Measurements from ENCODE around the gene PCA3. TPM values are rescaled to one million over a fixed set of nuclear protein-coding genes. Genes with fewer than 3 reads are reported as not detected.

Gene PCA3
- polyA plus RNA-seq, 3 donors from 2014 or later, result not detected

DNA sequence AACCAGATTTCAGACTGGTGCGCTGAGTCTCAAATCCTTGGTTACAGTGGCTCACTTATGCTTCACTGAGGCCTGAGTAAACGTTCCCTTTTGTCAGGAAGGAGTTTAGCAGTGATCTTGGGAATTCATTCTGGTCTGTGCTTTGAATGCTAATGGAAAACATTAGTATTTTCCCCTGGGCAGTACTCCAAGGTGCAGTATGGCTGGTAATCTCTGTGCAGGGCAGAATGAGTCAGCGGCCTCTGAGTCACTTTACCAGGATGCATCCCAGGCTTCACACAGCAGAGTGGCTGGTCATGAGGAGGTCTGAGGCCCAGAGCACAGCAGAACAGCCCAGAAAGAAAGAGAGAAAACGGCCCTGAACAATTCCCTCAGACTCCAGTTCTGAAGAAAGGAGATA is 54.0 kb downstream of the PCA3 start:
- no peak for DNase-seq
- no peak overlapping the region for H3K27ac Mint-ChIP-seq
- peaks cover 0 to 3% (median 0%) of the 10 kb centered on the region in 3 donors for H3K27me3 Mint-ChIP-seq (ENCODE audit: low read depth in 3 of 3)
- H3K9me3 Mint-ChIP-seq, result peaks cover 0 to 2% (median 0%) of the 10 kb centered on the region in 6 donors
- H3K4me1 Mint-ChIP-seq, result no peaks in the 10 kb centered on the region
- no peaks in the 10 kb centered on the region for H3K36me3 Mint-ChIP-seq
- no peak overlapping the region for H3K4me3 Mint-ChIP-seq

DNA sequence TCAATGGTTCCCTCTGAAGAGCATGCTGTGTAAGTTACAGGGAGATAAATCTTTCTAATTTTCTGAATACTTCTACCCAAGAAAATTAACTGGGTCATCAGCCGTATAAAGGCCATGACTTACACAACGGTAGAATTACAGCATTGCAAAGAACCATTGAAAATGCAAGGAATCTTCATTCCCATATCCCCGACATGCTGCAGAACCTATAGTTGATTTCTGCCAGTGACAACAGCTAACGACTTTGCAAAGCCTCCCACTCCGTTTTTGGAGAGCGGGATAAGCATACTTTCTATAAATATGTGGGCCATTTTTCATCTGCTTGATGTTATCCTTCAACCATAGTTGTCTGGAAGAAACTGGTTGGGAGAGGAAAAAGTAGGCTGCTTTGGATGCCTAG is 56.2 kb downstream of the PCA3 start:
- Mint-ChIP-seq H3K9me3 (peaks cover 0 to 2% (median 0%) of the 10 kb centered on the region in 6 donors), H3K27ac (no peak overlapping the region), H3K4me1 (no peaks in the 10 kb centered on the region), H3K36me3 (no peaks in the 10 kb centered on the region), H3K27me3 (ENCODE audit: low read depth in 3 of 3) (no peaks in the 10 kb centered on the region), H3K4me3 (no peak overlapping the region)
- DNase-seq, result no peak

DNA sequence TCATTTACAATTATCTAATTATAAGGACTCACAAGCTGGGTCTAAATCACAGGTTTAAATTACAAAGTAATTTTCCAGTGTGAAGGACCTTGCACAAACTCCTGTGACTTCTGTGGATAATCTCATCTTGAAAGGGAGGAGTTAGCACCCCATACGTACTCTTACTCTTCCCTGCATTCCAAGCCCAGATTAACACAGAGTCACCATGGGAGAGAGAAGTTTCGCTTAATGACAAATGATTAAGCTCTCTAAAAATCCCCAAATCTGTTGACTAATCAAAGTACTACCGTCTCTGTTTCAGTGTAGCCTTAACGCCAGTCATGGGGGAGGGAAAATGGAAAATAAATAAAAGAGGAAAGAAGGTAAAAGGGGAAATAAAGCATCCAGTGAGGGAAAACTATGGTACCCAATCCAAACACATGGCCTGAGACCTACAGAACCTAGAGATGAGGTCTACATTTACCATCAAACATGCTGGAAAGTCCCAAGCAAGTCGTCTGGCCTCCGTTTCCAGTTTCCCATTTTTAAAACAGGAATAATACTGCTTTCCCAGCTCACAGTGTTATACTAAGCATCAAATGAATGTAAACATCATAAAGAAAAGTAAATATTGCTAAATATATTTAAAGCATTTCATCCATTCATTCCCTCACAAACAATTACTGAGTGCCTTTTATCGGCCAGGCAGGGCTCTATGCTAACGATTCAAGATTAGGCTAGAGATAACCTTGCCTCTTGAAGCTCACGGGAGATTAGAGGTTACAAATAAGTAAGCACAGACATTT is 63.2 kb downstream of the PCA3 start:
- Mint-ChIP-seq H3K27me3 (ENCODE audit: low read depth in 3 of 3) (peaks cover 0 to 5% (median 4%) of the 10 kb centered on the region in 3 donors), H3K4me1 (no peaks in the 10 kb centered on the region), H3K4me3 (no peak overlapping the region), H3K36me3 (no peaks in the 10 kb centered on the region), H3K9me3 (peaks cover 0 to 7% (median 0%) of the 10 kb centered on the region in 6 donors), H3K27ac (no peak overlapping the region)
- DNase-seq, result no peak

DNA sequence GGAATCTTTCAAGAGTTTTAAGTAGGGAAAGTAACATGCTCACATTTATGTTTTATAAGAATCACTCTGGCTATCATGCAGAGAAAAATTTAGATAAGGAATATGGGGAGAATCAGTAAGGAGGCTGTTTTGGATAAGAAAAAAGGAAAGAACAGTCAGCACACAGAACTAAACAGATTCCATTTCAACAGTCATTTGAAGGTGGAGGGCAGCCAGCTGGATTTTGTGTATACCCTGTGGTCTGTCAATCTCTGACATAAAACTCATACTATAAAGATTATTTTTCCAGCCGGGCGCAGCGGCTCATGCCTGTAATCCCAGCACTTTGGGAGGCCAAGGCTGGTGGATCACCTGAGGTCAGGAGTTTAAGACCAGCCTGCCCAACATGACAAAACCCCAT is 64.2 kb downstream of the PCA3 start:
- Mint-ChIP-seq H3K9me3 (peaks cover 0 to 7% (median 0%) of the 10 kb centered on the region in 6 donors), H3K36me3 (no peaks in the 10 kb centered on the region), H3K27ac (no peak overlapping the region), H3K4me1 (no peaks in the 10 kb centered on the region), H3K27me3 (ENCODE audit: low read depth in 3 of 3) (peaks cover 0 to 5% (median 4%) of the 10 kb centered on the region in 3 donors), H3K4me3 (no peak overlapping the region)
- no peak for DNase-seq

GRCh38 chr9:76835571-76836283 is 71.5 kb downstream of the PCA3 start:
- no peaks in the 10 kb centered on the region for H3K4me1 Mint-ChIP-seq
- H3K27ac Mint-ChIP-seq, result no peak overlapping the region
- no peaks in the 10 kb centered on the region for H3K36me3 Mint-ChIP-seq

More at GRCh38 chr9:76835571-76836283, 71.5 kb downstream of the PCA3 start:
- H3K4me3 Mint-ChIP-seq, result no peak overlapping the region
- no peak for DNase-seq
- peaks cover 0 to 3% (median 0%) of the 10 kb centered on the region in 3 donors for H3K27me3 Mint-ChIP-seq (ENCODE audit: low read depth in 3 of 3)
- peaks cover 0 to 4% (median 0%) of the 10 kb centered on the region in 6 donors for H3K9me3 Mint-ChIP-seq

Other genes starting within 250 kb of the PCA3 start
- gene PRUNE2, start 141.7 kb downstream of the PCA3 start, polyA plus RNA-seq, result under 1 TPM in 2 of 3 donors, not detected in 1; 0.11 to 0.24 TPM